GM21390 (cell line): ENCODE data around the gene FREM3.
"Not testable (repeated sequence)": the region's sequence is repeated elsewhere in the genome, so short reads cannot be mapped to it uniquely, and the experiment has no call there.

Source experiments
- ATAC-seq: cut with Tn5 transposase; IDR thresholded peaks from one replicate; pipeline ENCODE4 v1.9.1; 2021; ENCODE audit not compliant: unreplicated experiment

FREM3 gene

DNA sequence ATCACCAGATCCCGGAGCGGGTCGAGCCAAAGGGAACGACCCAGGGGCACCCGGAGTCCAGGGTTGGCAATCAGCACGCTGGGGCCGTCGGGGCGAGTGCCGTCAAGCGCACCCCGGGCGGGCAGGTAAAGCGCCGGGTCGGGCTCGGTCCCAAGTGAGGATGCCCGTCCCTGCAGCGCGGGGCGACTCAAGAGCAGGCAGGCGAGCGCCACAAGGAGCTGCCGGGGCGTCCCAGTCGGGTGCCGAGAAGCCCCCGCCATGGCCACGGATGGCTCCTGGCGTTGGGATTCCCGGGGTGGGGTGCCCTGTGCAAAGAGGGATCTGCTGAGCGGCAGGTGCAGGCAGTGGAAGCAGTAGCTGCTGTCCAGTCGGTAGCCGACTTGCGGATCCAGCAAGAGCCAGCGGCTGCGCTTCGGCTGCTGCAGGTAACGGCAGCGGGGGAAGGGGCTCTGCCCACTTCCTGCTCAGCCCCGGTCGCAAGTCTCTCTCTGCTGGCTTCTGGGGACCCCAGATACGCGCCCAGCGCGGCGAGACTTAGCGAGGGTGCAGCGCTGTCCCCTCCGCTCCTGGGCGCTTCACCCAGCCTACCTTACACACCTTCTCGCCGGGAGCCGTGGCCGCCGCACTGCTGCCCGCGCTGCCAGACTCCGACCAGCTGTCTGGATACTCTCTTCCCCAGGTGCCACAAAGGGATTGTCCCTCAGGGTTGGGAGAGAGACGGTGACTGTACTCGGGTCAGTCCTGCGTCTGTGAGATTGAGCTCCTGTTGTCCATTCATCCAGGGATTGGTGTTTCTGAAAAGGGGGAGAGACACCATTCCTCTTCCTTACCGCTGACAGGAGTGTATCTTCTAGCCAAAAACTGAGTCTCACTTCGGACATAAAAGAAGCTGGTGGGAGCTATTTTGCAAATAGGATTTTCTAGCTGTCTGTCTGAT, at the start of gene FREM3:
FREM3 (minus strand) TSS at position 260 of the 937 bp plus-strand sequence; CDS start at position 260, 0 bp downstream.
- no peak for ATAC-seq

DNA sequence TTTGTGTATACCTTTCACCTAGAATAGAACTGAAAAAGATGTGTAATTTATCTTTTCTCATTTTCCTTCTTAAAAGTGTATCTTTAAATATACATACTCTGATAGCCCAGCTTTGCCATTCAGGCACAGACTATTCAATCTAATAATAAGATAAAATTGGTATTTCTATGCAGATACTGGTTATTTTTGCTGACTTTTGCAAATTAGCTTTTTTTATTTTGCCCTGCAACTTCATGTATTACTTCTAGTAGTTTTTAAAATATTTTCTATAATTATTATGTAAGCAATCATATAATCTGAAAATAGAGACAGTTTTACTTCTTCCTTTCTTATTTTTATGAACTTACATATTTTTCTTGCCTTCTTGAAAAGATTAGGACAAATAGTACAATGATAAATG, 45.4 kb upstream of the FREM3 start:
- no peak for ATAC-seq

DNA sequence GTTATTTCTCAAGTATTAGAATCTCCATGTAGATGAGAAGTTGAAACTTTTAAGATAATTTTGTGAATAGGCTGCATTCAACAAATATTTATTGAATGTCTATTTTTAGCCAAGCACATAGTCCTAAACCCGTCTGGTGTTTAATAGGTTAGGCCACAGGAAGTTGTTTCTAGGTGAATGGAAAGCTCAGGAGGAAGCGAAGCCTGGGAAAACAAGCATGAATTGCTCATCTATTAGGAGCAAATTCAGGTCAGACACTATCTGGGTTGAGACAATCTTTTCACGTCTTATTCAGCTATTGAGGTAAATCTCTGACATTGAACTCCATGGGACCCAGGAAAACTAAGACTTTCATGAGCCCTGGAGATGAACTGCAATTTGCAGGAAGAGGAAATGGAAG, 43.1 kb upstream of the FREM3 start:
- no peak for ATAC-seq

DNA sequence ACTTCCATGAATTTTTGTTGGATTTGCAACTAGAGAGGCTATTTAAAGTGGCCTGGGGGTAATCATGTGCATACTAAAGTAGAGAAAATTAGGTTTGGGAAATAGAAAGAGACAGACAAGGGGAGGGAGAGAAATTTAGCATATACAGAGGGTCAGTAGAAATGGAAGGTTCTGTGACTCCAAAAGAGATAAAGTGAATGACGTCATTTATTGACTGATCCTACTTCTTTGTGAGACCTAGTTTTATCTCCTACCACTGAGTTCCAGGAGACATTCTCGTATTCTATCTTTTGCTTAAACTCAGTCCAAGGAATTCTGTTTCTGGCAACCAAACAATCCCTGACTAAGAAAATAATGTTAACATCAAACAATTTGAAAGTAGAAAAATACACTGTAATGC, 42.4 kb upstream of the FREM3 start:
- no peak for ATAC-seq

DNA sequence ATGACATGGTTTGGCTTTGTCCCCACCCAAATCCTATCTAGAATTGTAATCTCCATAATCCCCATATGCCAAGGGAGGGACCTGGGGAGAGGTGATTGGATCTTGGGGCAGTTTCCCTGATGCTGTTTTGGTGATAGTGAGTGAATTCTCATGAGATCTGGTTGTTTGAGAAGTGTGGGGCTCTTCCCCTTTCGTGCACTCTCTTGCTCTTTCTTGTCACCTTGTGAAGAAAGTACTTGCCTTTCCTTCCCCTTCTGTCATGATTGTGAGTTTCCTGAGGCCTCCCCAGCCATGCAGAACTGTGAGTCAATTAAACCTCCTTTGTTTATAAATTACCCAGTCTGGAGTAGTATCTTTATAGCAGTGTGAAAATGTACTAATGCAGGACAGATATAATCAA, 36.4 kb upstream of the FREM3 start:
- no peak for ATAC-seq

DNA sequence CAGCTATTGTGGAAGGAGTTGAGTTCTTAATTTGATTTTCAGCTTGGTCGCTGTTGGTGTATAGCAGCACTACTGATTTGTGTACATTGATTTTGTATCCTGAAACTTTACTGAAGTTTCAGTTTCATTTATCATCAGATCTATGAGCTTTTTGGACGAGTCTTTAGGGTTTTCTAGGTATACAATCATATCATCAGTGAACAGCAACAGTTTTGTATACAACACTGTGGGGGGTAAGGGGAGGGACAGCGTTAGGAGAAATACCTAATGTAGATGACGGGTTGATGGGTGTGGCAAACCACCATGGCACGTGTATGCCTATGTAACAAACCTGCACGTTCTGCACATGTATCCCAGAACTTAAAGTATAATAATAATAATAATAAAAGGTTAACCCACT, 35.6 kb upstream of the FREM3 start:
- ATAC-seq: not testable (repeated sequence)

DNA sequence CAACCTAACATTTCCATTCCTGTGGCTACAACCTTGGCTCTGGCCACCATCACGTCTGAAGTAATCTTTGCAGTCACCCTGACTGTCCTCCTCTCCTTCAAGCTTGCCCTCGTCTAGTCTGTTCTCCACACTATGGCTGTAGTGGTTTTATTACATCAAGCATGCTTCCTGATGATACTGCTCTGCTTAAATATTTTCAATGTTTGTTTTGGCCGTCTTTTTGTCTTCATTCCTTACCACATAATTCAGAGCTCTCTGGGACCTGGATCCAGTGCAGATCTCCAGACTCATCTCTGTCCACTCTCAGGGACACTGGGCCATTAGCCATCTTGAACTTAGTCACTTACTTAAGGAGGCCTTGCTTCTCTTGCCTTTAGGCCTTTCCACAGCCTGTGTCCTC, 27.7 kb upstream of the FREM3 start:
- ATAC-seq: no peak

DNA sequence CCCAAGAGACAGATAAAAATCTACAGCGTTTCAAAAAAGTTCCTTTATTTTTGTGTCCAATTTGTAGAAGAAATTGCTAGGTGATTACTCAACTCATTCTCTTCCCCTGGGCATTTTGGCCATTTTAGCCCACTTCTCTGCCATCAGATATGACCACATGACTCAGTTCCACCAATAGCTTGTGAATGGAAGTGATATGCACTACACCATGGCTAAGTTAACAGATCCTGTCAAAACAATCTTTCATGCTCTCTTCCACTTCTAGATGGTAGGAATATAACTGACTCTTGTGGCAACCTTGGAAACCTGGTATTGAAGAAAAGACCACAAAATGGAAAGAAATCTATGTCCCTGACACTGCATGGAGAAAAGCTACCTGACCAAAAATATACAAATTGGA, 26.2 kb upstream of the FREM3 start:
- no peak for ATAC-seq

DNA sequence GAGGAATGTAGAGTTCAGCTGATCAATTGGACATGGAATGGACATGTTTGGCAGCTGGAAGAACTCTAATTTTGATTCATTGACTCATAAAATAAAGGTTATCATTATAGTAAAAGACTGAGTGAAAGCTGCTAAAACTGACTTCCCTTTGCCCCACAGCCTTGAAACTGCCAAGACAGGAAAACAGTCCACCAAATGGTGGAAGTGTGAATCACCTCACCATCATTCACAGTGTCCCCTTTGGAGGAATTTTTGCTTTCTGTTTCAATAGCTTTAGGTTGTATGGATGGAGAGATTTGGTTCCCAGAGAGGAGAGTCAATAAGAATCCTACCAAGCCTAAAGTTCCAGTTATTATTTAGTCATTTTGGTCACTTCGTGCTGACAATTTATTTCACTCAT, 20.8 kb upstream of the FREM3 start:
- ATAC-seq: no peak

DNA sequence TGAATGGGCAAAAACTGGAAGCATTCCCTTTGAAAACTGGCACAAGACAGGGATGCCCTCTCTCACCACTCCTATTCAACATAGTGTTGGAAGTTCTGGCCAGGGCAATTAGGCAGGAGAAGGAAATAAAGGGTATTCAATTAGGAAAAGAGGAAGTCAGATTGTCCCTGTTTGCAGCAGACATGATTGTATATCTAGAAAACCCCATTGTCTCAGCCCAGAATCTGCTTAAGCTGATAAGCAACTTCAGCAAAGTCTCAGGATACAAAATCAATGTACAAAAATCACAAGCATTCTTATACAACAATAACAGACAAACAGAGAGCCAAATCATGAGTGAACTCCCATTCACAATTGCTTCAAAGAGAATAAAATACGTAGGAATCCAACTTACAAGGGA, 18.3 kb upstream of the FREM3 start:
- ATAC-seq: not testable (repeated sequence)

DNA sequence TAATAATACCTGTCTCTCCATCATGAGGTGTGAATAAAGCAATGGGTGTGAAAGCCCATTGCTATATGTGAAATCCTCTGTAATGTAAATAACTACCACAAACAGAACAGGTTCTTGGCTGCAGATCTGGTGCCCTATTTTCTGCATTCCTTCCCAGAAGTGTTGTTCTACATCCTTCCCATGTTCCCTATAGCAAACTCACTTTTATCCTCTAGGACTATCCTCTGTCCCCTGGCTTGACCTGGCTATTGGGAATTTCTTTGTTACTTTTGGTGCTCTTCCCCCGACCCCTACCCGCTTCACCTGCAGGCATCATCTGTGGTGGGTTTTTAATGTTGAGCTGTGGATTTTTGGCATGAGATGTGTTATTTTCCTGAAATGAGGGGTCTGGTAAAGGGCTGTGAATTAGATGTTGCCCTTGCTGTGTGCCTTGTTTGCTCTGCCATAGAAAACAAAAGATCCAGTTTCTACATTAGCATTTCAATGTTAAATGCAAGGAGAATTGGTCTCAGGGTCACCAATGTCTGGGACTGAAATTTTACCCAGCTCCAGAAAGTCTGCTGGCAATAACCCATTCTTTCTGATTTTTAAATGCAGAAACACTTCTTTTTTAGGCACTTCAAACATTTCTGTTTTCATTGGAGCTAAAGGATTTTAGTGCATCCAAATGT, 13.6 kb upstream of the FREM3 start:
- ATAC-seq: no peak

DNA sequence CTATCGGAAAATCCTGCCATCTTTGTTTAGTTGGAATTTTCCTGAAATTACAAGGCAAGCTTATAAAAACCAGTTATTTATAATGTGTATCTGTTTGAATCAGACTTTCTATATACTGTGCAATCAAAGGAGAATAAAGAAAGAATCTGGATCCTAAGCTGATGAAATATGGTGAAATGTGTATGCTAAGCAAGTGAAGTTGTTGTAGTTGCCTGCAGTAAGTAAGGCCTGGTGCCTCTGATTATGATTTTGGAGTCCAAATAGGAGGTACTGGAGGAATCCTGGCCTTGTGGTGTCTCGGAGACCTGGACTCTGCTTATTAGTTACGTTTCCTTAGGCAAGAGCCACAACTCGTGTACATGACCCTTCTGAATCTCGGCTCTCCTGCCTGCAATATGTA, 13.1 kb upstream of the FREM3 start:
- ATAC-seq: no peak

DNA sequence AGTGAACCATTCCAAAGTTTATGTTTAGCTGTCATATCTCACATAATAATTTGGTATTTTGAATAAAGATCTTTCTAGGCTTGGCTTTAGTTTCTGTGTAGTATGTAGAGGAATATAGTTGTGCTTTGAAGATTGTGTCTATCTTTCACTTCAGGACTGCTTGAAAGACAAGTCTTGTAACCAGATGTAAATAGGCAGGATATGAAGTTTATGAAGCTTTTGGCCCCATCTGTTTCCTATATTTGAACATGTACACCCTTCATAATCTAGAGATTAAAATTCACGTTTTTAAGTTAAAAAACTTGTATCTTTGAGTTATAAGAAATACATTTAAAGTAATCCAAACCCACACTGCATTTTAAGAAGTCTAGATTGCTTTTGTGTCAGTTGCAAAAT, 11.7 kb upstream of the FREM3 start:
- ATAC-seq: no peak

DNA sequence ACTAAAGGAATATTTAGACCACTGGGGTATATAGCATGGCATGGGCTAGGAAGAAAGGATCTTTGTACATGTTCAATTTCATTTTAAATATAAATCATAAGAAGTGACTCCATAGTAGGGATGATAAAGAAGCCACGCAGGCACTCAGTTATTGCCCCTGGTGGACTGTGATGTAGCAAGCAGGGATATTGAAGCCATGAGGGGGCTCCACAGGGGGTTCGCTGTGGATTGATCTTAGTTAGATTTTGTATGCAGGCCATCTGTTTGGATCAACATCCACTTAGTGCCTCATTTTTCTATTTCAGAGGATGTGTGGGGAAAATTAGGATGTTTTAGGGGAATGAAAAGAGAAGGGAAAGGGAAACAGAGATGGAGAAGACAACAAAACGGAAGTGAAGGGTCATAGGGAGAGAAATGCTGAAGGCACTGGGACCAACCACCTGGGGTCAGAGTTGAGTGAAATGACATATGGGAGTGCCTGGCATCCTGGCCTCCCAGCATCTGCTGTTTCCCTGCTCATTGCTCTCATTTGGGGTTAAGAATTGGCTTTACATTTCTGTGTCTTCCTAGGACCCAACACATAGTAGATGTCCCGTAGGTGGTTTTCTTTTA, 11.2 kb upstream of the FREM3 start:
- no peak for ATAC-seq

DNA sequence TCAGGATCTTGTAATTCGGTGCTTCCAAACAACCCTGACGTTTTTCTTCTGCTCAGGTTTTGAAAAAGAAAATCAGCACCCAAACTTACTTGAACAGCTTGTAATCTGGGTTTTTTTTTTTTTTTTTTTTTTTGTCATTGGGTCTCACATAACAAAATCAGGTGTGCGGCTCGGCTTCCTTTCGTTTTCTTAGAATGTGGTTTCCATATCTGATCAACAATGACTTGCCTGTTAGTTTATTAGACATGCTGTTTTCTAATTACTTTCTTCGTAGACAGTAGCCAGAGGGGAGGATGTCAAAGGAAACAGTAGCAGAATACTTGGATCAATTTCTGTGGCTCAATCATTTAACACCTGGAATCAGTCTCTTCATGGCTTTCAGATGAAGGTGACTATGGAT, 890 bp upstream of the FREM3 start:
- ATAC-seq: no peak

DNA sequence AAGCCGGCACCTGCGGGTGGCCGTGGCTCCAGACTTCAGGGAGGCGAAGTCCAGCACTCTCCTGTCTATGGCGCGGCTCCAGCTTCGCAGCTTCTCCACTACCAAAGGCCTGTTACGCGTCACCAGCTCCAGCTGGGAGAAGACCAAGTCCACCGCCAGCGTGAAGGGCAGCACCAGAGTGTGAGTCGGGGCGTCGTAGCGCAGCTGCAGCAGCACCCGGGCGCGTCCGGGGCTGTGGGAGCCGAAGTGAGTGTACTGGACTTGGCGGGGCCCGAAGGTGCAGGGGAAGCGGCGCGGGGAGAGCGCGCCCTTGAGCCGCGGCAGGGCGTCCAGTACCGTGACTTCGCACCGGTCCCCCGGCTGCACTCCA, 444 bp downstream of the FREM3 start:
- no peak for ATAC-seq

DNA sequence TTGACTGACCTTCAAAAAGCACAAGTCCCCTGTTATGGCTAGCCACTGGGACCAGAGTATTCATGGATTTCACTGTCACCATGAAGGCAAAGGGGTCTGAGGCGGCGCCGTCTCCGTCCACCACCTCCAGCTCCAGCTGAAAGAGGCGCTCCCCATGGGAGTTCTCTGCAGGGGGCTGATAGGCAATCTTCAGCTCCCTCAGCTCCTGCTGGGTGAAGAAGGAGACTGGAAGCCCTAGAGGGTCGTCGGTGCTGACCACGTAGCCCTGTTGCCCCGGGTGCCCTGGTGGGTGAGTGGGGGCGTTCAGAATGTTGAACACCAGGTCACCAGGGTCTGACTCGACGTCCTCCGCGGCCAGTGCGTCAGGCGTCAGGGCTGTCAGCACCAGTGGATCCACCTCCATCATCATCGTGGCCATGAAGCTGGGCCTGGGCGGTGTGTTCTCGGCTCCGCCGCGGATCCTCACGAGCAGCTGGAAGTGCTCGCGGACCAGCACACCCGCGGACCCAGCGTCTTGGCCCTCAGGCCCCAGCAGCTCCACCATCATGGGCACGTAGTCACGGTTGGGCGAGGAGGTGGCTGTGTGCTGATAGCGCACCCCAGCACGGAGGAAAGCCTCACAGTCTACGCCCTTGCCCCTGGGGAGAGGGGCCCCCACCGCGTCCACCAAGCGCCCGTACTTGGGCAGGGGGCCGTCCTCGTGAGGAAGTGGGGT, 987 bp downstream of the FREM3 start:
- no peak for ATAC-seq

DNA sequence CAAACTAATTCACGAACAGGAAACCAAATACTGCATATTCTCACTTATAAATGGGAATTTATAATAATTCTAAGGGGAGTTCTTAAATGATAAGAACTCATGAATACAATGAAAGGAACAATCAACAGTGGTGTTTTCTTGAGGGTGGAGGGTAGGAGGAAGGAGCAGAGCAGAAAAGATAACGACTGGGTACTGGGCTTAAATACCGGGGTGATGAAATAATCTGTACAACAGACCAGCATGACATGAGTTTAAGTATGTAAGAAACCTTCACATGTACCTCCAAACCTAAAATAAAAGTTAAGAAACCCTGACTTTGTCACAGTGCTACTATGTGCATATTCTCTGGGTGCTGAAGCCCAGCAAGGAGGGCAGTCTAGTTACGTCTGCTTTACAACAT, 6.6 kb downstream of the FREM3 start:
- no peak for ATAC-seq

DNA sequence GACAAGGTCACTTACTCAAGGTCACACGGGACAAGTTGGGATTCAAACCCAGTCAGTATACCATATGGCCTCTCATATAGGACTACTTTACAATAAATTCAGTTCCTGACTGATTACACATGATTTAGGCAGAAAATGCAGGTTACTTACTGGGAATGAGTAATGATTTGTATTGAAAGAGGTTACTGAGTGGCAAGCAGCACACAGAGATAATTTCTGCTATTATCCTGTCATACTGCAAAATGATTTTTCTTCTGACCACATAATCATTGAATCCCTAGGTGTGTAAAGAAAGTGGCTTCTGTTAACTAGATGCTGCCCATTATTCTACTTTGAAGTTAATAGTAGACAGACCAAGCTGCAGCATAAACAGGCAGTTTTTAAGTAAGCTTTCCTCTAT, 8.2 kb downstream of the FREM3 start:
- ATAC-seq: no peak

DNA sequence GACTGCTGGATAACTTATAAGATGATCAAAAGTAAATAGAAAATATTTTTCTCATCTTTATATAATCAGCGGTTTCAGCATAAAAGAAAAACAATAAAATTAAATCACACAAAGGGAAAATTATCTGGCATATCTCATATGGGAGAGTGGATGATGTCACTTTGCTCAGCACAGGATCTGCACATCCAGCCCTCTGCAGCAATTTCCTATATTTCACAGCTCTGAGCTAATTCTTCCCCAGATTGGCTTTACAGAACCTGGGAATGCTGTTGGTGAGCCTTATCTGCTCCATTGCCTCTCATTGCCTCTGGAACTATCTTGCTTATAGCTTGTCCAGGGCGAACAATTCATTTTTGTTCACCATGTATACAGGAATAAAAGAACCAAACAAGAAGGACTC, 21.0 kb downstream of the FREM3 start:
- no peak for ATAC-seq

DNA sequence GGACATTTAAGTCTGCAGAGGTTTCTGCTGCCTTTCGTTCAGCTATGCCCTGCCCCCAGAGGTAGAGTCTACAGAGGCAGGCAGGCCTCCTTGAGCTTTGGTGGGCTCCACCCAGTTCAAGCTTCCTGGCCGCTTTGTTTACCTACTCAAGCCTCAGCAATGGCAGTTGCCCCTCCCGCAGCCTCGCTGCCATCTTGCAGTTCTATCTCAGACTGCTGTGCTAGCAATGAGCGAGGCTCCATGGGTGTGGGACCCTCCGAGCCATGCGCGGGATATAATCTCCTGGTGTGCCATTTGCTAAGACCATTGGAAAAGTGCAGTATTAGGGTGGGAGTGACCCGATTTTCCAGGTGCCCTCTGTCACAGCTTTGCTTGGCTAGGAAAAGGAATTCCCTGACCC, 26.8 kb downstream of the FREM3 start:
- ATAC-seq: not testable (repeated sequence)
